Activated B cell treated with CpG ODN at 0.5 μM for 24 hours (primary cell): ENCODE data around the gene SLF2. TPM values are rescaled to one million over a fixed set of nuclear protein-coding genes. Genes with fewer than 3 reads are reported as not detected.

Experiments used
- ATAC-seq: fragments of 200-7000 bp; cut with Tn5 transposase; one replicate; pipeline ENCODE4 v1.10.0; 2021; ENCODE audit warnings: low read depth, mild to moderate bottlenecking, moderate library complexity
- CTCF ChIA-PET: fragments of 350-600 bp; sonication (Branson Sonifier 250); formaldehyde crosslinking; loops from one replicate; lab custom pipeline; 2021; ENCODE audit warnings: antibody characterized with exemption; lab: Charles Lee
- POLR2A ChIA-PET: fragments of 350-600 bp; sonication (Branson Sonifier 250); formaldehyde crosslinking; loops from one replicate; lab custom pipeline; 2021; ENCODE audit warnings: antibody characterized with exemption; lab: Charles Lee
- DNase-seq: peaks from one replicate; pipeline ENCODE4 v3.0.0; 2022
- H3K27ac Mint-ChIP-seq: one replicate; pipeline ENCODE4 v1.8.0; 2020; ENCODE audit warnings: mixed read lengths
- H3K27me3 Mint-ChIP-seq: one replicate; pipeline ENCODE4 v1.8.0; 2021; ENCODE audit warnings: mixed read lengths
- H3K36me3 Mint-ChIP-seq: one replicate; pipeline ENCODE4 v1.8.0; 2021; ENCODE audit warnings: low read depth, mixed read lengths
- H3K4me1 Mint-ChIP-seq: one replicate; pipeline ENCODE4 v1.8.0; 2021; ENCODE audit warnings: mixed read lengths
- H3K4me3 Mint-ChIP-seq: one replicate; pipeline ENCODE4 v1.8.0; 2020; ENCODE audit warnings: mild to moderate bottlenecking, mixed read lengths
- H3K9me3 Mint-ChIP-seq: one replicate; pipeline ENCODE4 v1.8.0; 2020; ENCODE audit warnings: mixed read lengths
- CTCF ChIP-seq: fragments of 200-600 bp; IDR thresholded peaks from one replicate; pipeline ENCODE4 v1.8.0; 2022; ENCODE audit warnings: antibody characterized with exemption, mild to moderate bottlenecking
- intact Hi-C: fragments of 100-400 bp; cut with micrococcal nuclease; formaldehyde crosslinking; loops from one replicate; pipeline ENCODE4 v1.15.1; 2024
- total RNA-seq: library from RNA; stranded (reverse); gene quantifications from 2 replicates; pipeline ENCODE4 v1.2.3, GENCODE V29; 2022

The SLF2 gene
- total RNA-seq, 1 donor from 2014 or later, result 35.5 TPM

GRCh38 chr10:100912013-100912604 lies 654 bp upstream of the SLF2 start:
- peak overlapping the region; percentile 99 for H3K4me3 Mint-ChIP-seq
- TF ChIP-seq CTCF, result no peak
- ATAC-seq (peak; percentile 14), DNase-seq (no peak)
- intact Hi-C loops, result loop anchor here (1.0 to 5.0 kb wide), 6 partner anchors 85 to 1179 kb away; partner anchors contain the start of genes COX15, CUTC, ERLIN1 and HIF1AN
- peak overlapping the region; percentile 96 for H3K27ac Mint-ChIP-seq
- ChIA-PET POLR2A (interaction anchor here (0.5 to 2.3 kb wide), 7 partner anchors 75 to 747 kb away, joined by 3 to 6 read pairs (median 3); partner anchors contain the start of genes HIF1AN, MRPL43 and TWNK), CTCF (no interaction called here)
- H3K4me1 Mint-ChIP-seq, result peaks cover 33% of the 10 kb centered on the region
- H3K9me3 Mint-ChIP-seq, result no peaks in the 10 kb centered on the region
- H3K36me3 Mint-ChIP-seq, result peaks cover 27% of the 10 kb centered on the region
- no peaks in the 10 kb centered on the region for H3K27me3 Mint-ChIP-seq

GRCh38 chr10:100913470-100913865 lies 705 bp downstream of the SLF2 start:
- intact Hi-C loops, result loop anchor here (2.0 to 5.0 kb wide), 4 partner anchors 83 to 1181 kb away; partner anchors contain the start of genes COX15, CUTC and ERLIN1
- peaks cover 35% of the 10 kb centered on the region for H3K36me3 Mint-ChIP-seq
- TF ChIP-seq CTCF, result no peak

GRCh38 chr10:100917071-100917470 lies 4.3 kb downstream of the SLF2 start:
- DNase-seq (no peak), ATAC-seq (no peak)
- Mint-ChIP-seq H3K4me3 (no peak overlapping the region), H3K27ac (no peak overlapping the region), H3K36me3 (peaks cover 55% of the 10 kb centered on the region), H3K27me3 (no peaks in the 10 kb centered on the region), H3K9me3 (no peaks in the 10 kb centered on the region), H3K4me1 (peaks cover 28% of the 10 kb centered on the region)
- intact Hi-C loops, result no loop called here
- ChIA-PET POLR2A (no interaction called here), CTCF (no interaction called here)
- no peak for TF ChIP-seq CTCF

More at GRCh38 chr10:100913470-100913865, 705 bp downstream of the SLF2 start:
- ChIA-PET CTCF (no interaction called here), POLR2A (interaction anchor here (0.7 to 2.3 kb wide), 3 partner anchors 21 to 378 kb away, joined by 3 to 6 read pairs (median 3); partner anchors contain the start of genes HIF1AN, PDZD7 and SFXN3)
- H3K27ac Mint-ChIP-seq, result peak overlapping the region; percentile 96
- H3K4me1 Mint-ChIP-seq, result peaks cover 33% of the 10 kb centered on the region
- no peaks in the 10 kb centered on the region for H3K9me3 Mint-ChIP-seq
- ATAC-seq (no peak), DNase-seq (no peak)
- peak overlapping the region; percentile 99 for H3K4me3 Mint-ChIP-seq
- no peaks in the 10 kb centered on the region for H3K27me3 Mint-ChIP-seq

- POLR2A ChIA-PET, result no interaction called here
Observed at GRCh38 chr10:100923580-100923979, 10.8 kb downstream of the SLF2 start.

More at GRCh38 chr10:100923580-100923979, 10.8 kb downstream of the SLF2 start:
- H3K4me3 Mint-ChIP-seq, result no peak overlapping the region
- H3K27me3 Mint-ChIP-seq, result no peaks in the 10 kb centered on the region
- ATAC-seq (no peak), DNase-seq (no peak)
- no peak for TF ChIP-seq CTCF
- no peak overlapping the region for H3K27ac Mint-ChIP-seq
- H3K4me1 Mint-ChIP-seq, result no peaks in the 10 kb centered on the region
- no peaks in the 10 kb centered on the region for H3K9me3 Mint-ChIP-seq
- peaks cover 71% of the 10 kb centered on the region for H3K36me3 Mint-ChIP-seq
- intact Hi-C loops, result no loop called here
- CTCF ChIA-PET, result no interaction called here
